HG02852 (cell line): ENCODE data around the gene NUP88.
A peak's percentile ranks its signal among the peaks of the same experiment; 100 is the strongest.

Source experiments
- ATAC-seq: cut with Tn5 transposase; IDR thresholded peaks from one replicate; pipeline ENCODE4 v1.9.1; 2021; ENCODE audit warnings: mild to moderate bottlenecking, moderate library complexity; ENCODE audit not compliant: unreplicated experiment

NUP88 gene

DNA sequence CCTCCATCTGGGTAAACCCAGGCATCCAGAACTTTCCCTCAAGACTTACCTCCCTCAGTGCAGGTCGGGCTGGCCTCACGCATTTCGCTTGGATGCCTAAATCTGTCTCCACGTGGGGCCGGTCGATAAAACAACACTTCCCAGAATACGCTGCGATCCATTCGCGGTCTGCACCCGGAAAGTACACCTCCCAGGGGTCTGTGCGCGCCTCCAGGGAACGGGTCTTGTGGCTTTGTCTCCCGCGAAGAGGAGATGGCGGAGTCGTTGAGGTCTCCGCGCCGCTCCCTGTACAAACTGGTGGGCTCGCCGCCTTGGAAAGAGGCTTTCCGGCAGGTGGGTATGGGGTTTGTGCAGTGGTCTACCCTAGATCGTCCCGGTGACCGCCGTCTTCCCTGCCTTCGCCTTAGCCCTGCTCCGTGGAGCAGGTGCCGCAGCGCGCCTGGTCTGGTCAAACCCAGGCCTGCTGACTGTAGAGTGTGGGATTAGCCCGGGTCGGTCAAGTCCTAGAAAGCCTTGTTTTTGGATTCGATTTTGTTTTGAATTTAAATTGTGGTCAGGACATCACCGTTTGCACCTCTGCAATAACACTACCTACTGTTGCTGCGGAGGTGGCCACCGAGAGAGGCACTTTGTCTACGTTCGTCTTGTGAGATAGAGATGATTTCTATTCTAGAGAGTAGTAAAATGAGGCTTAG, 644 bp upstream of the NUP88 start, which contains the start of gene RPAIN:
Gene RPAIN, plus strand, starts transcription at position 224 of the 695 bp plus-strand sequence. Its CDS starts 29 bp downstream, at position 253.
- ATAC-seq, result peak; percentile 58

- no peak for ATAC-seq
Observed at GRCh38 chr17:5418858-5419355, 555 bp downstream of the NUP88 start.

DNA sequence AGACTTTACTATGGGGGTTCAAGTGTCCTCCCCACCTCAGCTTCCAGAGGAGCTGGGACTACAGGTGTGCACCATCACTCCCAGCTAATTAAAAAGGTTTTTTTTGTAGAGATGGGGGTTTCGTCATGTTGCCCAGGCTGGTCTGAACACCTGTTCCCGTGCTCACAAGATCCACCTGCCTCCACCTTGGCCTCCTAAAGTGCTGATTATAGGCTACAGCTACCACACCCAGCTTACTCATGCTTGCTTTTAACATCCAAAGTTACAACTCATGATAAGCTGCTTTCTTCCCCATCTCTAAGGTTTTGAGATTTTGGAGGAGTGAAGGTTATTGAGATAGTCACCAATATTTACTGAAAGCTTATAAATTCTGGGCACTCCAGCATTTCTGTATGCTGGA, 2.6 kb downstream of the NUP88 start:
- no peak for ATAC-seq

GRCh38 chr17:5413682-5414081, 5.8 kb downstream of the NUP88 start:
- ATAC-seq, result no peak

DNA sequence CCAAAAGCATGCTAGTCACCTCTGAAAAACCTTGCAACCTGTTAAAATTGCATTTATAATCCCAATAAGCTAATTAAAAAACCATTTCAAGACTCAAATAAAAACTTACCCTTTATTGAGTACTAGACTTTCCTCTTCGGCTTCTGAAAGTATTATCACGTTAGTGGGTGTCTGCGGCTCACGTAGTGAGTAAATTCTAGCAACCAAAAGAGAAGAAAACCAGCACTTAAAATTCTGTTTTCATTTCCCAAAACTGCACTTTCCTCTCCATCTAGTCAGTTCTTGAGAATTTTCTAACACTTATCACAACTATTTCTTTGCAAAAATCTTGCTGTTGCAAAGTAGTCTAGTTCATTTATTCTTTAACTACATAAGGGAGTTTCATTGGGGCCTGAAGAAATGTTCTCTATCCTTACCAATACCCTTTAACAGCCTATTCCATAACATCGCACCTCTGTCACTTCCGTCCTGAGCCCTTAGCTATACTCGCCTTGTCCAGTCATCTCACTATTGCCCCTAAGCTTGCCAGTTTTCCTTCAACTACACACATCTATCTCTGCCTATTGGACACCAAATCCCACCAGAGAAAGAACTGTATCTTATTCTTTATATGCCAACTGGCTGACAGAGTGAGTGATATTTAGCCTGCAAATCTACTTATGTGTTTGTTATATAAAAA, 8.7 kb downstream of the NUP88 start:
- ATAC-seq, result no peak

GRCh38 chr17:5408186-5408585, 11.3 kb downstream of the NUP88 start:
- ATAC-seq, result no peak

- ATAC-seq, result no peak
Observed at GRCh38 chr17:5405400-5405799, 14.1 kb downstream of the NUP88 start.

DNA sequence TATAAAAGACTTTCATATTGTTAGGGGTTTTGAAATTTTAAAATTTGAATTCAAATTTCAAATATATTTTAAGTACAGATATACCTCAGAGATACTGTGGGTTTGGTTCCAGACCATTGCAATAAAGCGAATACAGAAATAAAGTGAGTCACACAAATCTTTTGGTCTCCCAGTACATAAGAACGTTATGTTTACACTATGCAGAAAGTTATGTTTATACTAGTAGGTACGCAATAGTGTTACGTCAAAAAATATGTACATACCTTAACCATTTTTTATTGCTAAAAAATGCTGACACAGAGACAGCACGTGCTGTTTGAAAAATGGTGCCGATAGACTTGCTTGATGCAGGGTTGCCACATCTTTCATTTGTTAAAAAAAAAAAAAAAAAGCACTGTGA, 19.7 kb downstream of the NUP88 start:
- no peak for ATAC-seq

DNA sequence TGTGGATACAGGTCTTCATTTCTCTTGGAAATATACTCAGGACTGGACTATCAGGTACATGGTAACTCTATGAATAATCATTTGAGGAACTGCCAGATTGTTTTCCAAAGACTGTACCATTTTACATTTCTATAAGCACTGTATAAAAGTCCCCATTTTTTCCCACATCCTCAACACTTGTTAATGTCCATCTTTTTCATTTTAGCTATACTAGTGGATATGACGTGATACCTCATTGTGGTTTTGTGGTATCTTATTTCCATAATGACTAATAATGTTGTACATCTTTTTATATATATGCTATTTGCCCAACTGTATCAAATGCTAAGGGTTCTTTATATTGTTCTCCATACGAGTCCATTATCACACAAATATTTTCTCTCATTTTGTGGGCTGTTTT, 22.9 kb downstream of the NUP88 start:
- ATAC-seq, result no peak

- no peak for ATAC-seq
Observed at GRCh38 chr17:5391678-5392077, 27.8 kb downstream of the NUP88 start.

DNA sequence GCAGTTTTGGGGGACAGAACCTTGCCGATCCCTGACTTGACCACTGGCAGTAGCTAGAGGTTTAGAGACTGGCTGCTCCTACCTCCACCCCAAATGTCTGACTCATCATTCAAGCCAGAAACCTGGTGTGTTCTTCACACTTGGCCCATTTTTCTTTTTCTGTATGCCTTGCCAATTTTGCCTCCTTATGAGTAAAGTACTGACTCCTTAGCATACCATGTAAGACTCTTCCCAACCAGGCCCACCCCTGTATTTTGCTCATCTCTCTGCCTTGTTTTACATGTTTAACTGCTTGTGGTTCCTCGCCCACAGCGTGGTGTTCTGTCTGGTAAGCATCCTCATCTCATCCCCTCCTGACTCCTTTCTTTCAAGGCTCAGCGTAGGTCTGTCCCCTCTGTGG, 37.9 kb downstream of the NUP88 start:
- no peak for ATAC-seq

GRCh38 chr17:5380491-5381135, 38.8 kb downstream of the NUP88 start:
- no peak for ATAC-seq

- ATAC-seq, result no peak
Observed at GRCh38 chr17:5379351-5380107, 39.9 kb downstream of the NUP88 start.

DNA sequence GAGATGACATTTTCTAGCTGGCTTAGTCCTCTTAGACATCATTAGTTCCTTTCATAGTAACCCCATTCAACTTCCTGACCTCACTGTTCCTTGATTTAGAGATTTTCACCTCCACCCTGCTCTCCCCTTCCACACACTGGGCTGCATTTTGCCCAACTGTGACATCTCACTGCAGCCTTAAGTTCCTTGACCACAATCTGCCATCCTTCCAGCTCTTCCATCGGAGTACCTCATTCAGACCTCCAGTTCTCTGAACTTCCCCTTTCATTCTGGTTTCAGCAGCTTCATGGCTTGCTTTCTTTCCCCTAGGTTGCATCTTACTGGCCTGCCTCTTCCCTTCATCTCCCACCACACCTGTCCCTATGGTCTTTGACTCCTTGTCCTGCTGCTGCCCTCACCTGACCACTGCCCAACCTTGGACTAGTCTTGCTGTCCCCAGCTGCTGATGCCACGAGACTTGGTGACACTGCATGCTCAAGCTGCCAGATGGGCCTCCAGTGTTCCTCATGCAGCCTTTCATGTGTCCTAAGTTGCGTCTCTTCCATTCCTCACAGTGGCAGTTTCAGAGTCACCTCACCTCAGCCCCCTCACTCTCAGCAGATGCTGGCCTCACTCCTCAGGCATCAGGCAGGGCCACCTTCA, 40.8 kb downstream of the NUP88 start:
- no peak for ATAC-seq

GRCh38 chr17:5373112-5373511, 46.4 kb downstream of the NUP88 start:
- no peak for ATAC-seq

DNA sequence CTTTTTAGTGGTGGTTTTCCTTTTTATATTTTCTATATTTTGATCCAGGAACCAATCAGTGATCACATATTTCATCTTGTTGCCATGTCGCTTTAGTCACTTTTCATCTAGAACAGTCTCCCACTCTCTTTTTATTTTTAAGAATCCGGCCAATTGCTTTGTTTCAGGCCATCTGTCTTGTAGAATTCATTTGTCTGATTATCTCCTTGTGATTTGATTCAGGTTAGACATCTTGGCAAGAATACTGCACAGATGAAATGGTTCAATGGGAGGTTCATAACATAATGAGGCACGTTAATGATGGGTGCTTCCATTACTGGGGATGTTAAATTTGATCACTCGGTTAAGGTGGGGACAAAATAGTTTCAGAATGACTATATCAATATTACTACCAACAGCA, 49.1 kb downstream of the NUP88 start:
- no peak for ATAC-seq

GRCh38 chr17:5365831-5366230, 53.6 kb downstream of the NUP88 start:
- no peak for ATAC-seq

DNA sequence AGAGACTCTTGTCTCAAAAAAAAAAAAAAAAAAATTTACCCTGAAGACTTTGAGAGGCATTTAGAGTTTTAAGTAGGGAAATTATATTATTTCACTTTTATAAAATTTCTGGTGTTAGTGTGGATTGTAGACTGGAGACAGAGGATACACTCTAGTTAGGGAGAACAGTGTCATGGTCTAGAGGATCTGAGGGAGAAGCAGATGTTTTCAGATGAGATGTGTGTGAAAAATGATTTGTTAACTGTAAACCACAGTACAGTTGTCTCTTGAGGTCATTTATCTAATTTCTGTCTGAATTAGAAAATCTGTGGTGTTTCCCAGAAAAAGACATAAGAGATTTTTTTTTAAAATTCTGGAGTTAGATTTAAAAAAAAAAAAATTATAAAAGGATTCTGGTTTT, 54.8 kb downstream of the NUP88 start:
- ATAC-seq, result no peak

- no peak for ATAC-seq
Observed at GRCh38 chr17:5364156-5364555, 55.3 kb downstream of the NUP88 start.

- no peak for ATAC-seq
Observed at GRCh38 chr17:5362162-5362811, 57.2 kb downstream of the NUP88 start.
